Occipital lobe (tissue), 2 donors: Measurements from ENCODE around the gene HEMGN. TPM values are rescaled to one million over a fixed set of nuclear protein-coding genes. Genes with fewer than 3 reads are reported as not detected.
"Not testable (repeated sequence)": the region's sequence is repeated elsewhere in the genome, so short reads cannot be mapped to it uniquely, and the experiment has no call there.

Experiments used
- DNase-seq: peaks from one replicate; lab custom pipeline; 2025; lab: John Stamatoyannopoulos, UW
- total RNA-seq: library from RNA; depleted of rRNA; stranded (reverse); fragments of >200 nt; gene quantifications from one replicate; pipeline ENCODE4 v1.2.3, GENCODE V29; 2014

The HEMGN gene, protein sequence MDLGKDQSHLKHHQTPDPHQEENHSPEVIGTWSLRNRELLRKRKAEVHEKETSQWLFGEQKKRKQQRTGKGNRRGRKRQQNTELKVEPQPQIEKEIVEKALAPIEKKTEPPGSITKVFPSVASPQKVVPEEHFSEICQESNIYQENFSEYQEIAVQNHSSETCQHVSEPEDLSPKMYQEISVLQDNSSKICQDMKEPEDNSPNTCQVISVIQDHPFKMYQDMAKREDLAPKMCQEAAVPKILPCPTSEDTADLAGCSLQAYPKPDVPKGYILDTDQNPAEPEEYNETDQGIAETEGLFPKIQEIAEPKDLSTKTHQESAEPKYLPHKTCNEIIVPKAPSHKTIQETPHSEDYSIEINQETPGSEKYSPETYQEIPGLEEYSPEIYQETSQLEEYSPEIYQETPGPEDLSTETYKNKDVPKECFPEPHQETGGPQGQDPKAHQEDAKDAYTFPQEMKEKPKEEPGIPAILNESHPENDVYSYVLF
- total RNA-seq = 3.9 TPM

DNA sequence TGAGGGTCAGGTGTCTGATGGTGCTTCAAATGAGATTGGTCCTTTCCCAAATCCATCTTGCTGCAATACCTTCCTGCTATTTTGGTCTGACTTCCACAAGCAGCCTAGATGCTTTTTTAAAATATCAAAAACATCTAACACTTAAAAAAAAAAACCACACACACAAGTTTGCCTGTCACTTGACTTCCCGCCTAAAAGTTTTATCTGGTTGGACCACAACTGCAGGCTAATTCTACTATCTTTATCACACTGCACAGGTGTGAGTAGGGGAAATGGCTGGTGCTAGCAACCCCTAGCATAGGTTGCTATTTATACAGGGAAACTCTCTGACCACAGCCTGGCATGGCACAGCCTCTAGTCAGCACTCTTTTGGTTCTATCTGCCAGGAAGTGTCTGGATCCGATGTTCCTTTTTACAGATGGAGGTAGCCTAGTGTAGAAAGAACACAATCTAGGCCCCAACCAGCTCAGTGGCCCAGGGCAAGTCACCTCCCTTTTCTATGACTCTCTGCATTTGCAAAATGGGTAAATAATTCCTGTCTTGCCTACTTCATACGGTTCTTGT is at the start of gene HEMGN:
Gene HEMGN (minus strand): TSS at position 92 of the 564 bp plus-strand sequence. CDS start 36 bp downstream, at position 56.
- DNase-seq = no peak

DNA sequence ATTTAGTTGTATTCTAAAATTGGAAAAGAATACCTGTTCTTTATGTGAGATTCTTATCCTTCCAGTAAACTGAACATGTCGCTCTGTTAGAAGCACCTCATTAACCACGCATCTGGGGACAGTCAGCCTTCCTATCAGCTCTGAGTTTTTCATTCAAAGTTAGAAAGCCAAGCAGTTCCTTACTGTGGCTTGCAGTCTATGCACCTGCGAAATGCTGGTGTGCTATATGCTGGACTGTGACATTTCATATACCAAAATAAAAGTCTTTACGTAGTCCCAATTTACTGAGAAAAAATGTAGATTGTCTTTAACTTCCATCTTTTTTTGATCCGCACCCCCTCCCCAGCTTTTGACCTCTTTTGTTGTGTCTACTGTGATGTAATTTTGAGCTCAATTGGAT is 49.5 kb upstream of the HEMGN start:
- no peak for DNase-seq

DNA sequence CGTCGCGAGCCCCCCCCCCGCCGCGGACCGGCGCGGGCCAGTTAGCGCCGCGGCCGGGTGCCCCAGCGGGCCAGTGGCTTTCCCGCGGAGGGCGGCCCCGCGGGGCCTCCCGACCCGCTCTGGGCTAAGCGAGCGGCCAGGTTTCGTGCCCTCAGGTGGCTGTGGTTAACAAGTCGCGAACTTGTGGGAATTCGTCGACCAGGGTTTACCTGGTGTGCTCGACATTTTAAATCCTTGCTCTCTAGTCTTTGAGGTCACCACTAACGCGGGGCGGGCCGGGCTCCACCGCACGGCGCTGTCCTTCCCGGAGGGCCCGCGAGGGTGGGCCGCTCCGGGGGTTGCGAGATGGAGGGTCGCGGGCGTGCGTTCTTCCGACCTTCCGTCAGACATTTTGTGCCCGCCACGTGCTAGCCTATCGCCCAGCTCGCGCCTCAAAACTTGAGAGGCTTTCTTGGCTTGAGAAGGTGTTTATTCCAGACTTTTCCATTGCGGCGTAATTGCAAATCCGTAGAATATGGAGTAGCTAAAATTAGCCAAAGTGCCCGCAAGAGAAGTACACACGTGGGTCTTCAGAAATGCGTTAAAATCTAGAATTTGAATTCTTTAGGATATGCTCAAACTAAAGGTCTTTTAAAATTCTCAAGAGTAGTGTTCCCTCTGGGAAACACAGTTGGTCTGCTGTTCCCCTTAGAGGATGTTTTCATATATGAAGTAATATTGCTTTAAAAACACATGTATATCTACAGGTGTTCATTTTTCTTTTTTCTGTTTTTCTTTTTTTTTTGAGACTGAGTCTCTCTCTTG is 47.3 kb upstream of the HEMGN start:
- DNase-seq = no peak

DNA sequence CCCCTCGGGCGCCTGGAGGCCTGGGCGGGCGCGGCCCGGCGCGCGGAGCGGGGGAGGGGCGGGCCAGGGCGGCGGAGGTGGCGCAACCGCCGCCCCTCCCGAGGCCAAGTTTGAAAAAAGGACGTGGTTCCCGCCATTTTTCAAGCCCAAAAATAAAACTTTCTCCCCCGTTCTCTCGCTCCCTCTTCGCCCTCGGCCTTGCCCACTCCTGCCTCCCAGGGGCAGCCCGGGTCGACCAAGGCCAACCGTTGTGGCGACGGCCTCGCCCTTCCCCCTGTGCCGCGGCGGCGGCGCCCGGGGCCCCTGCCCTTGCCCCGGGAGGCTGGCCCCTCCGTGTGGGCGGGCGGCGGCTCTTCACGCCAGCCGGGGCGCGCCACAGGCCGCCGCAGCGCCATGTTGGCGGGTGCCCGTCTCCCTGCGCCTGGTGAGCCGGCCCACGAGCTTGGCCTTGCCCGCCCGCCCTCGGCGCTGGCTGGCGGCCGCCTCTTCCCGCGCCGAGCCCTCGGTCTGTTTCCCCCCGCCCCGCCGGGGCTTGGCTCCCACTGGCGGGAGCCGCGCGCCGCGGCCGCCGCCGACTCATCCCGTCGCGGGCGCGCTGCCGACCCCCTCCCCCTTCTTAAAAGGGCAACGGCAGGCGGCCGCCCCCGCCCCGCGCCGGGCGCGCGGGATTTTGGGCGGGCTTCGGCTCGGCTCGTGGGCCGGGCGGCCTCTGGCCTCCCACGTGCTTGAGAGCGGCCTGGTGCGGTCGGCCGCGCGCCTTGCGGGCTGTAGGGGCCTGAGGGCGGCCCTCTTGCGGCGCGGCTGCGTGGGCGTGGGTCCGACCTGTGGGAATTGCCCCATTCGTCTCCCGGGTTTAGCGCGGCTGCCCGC is 46.5 kb upstream of the HEMGN start:
- DNase-seq = peak; percentile 61

DNA sequence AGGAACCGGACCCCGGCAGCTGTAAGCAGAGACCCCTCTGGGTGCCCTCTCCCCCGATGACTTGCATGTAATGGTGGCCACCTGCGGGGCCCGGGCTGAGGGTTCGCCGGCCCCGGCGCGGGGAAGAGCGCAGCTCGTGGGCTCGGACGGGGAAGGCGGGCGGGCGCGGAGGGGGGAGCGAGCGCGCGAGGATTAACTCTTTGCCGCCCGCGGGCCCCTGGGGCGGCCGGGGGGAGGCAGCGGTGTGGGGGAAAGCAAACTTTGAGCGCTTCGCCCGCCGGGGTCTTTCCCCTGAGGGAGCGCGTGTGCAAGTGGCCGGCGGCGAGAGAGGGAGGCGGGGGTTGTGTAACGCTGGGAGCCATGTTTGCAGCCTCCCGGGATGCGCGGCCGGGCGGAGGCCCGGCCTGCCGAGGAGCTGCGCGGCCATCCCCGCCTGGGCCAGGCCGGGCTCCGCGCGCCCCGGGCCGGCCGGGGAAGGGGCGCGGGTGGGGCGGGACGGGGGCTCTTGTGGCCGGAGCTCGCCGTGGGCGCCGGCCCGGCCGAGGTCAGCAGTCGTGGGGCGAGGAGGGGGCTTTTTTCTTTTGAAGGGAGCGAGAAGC is 45.7 kb upstream of the HEMGN start:
- peak; percentile 68 for DNase-seq

DNA sequence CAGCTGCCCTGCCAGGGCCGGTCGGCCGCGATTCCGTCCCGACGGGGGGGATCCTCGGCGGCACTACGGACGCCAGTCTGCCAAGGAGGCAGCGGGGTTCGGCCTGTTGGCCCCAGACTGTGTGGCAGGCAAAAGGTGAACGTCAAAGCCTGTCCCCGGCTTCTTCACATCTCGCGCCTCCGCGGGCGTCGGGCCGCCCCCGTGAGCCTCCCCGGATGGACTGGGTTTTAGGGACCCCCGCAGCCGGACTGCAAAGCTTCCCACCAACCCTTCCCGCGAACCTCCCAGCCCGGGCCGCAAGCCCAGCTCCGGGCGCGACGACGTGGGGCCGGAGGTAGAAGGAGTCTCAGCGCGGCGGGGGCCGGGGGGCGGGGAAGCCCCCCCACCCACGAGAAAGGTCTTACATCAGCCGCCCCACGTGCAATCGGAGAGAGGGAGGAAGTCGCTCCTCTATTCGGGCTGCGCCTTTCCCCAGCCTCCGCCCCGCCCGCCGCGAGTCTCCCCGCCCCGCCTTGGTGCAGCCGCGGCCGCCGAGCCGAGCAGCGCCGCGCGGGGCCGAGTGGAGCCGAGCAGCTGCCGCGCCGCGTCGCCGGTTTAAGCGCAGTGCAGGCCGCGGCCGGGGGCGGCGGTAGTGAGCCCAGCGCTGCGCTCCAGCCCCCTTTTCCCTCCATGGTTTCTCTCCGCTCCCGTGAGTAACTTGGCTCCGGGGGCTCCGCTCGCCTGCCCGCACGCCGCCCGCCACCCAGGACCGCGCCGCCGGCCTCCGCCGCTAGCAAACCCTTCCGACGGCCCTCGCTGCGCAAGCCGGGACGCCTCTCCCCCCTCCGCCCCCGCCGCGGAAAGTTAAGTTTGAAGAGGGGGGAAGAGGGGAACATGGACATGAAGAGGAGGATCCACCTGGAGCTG is 45.0 kb upstream of the HEMGN start, which contains the start of gene ANP32B:
Gene ANP32B (plus strand): TSS at position 659 of the 906 bp plus-strand sequence. CDS start 215 bp downstream, at position 874.
- peak; percentile 86 for DNase-seq

DNA sequence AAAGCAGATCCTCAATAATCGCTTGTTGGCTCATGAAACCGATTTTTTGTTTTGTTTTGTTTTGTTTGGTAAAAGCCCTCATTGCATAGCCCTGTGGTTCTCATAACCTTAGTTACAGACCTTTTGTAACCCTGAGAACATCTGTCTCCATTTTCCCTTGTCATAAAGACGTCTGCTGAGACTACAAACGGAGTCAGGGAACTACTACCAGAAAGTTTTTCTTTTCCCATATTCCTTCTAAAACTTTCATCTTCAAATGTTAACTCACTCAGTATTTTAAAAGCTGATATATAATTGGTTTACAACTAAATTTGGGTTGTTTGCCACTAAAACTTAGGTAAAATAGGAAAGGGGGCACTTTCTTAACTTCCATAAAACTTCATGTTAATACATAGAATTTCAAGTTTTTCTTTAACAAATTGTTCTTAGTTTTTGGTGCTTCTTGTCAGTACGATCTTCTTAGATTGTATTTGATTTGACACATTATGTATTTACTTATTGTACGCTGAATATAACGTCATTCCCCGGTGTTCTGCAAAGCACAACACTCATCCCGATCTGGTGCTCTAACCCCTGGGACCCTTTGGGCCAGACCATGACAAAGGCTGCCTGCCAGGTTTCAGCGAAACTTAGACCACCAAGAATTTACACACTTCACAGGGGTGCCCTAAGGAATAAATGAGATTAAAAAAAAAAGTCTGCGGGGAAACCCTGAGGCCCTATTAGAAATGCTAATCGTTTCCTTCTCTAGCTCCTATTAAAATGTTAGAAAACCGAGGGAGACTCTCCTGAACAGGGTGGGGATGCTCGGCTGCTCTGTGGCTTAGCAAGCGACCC is 44.1 kb upstream of the HEMGN start:
- DNase-seq = no peak

DNA sequence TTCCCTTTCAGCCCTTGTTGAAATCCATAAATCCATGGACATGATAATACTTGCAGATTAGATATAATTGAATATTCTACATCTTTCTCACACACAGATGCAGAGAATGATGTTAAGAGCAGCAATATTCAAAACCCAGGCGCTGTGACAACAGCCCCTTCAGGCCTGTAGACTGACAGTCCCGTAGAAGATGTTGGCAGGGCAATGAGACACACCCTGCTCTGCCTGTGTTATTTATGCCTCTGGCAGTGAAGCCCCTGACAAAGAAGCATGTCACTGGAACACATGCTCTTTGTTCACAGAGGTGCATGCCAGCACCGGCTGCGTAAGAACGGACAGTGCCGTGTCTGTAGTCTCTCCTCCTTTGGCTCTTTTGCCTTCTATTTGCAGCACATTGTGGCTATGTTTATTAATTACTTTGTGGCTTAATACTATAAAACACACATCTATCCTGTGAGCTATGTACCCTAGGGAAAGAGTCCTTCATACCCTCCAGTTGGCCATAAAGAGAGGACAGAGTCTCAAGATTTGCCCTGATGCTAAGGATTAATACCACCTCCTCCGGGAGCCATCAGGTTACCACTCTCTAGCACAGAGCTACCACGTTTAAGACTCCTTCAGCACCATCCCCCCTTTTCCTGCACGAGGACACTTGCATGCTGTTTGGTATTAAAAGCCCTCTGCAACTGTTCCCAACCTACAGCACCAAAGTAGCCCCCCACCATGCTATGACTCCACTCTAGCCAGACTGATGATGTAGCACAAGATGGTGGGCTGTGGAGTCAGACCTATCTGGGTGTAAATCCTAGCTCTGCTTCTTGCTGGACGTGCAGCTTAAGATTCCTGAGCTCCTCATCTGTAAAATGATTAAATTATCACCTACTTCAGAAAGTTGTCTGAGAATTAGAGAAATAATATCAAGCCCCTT is 43.2 kb upstream of the HEMGN start:
- DNase-seq = peak; percentile 53

DNA sequence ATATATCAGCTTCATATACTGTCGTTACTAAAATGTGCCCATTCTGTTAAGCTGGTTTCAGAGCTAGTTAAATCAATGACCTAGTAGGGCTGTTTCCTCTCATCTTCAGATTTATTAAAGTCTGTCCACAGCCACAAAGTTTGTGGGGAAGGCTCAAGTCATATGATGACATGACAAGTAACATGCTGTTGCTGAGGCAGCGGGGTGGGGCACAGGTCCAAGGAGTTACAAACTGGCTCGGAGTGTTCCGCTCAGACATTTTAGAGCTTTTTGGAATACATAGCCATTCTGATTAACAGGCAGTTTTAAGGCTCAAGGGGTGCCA is 42.5 kb upstream of the HEMGN start:
- no peak for DNase-seq

DNA sequence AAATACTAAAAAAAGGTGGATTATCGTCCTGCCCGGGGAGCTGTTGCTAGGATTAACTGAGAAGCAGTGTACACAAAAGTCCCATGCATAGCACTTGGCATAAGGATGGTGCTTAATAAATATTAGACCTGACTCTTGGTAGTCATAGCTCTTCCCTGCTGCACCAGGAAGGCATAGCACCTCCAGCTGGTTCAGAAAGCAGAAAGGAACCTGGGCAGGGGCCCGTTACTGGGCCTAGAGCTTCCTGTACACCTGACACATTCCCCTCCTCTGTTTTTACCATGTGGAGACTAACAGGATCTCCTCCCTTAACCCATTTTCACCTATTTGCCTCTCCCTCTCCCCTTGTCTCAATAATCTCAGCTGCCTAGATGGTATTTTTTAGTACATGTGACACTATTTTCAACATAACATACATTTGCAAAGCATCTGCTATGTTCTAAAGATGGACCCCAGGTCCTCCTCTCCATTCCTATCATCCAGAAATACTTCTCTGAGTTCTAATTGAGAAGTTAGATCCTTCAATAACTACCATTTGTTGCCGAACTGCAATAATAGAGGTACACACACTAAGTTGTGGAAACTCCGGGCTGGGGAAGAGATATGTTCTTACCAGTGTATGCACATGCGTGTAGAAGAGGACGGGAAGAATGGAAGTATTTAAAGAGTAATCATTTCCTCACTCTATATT is 42.0 kb upstream of the HEMGN start:
- no peak for DNase-seq

DNA sequence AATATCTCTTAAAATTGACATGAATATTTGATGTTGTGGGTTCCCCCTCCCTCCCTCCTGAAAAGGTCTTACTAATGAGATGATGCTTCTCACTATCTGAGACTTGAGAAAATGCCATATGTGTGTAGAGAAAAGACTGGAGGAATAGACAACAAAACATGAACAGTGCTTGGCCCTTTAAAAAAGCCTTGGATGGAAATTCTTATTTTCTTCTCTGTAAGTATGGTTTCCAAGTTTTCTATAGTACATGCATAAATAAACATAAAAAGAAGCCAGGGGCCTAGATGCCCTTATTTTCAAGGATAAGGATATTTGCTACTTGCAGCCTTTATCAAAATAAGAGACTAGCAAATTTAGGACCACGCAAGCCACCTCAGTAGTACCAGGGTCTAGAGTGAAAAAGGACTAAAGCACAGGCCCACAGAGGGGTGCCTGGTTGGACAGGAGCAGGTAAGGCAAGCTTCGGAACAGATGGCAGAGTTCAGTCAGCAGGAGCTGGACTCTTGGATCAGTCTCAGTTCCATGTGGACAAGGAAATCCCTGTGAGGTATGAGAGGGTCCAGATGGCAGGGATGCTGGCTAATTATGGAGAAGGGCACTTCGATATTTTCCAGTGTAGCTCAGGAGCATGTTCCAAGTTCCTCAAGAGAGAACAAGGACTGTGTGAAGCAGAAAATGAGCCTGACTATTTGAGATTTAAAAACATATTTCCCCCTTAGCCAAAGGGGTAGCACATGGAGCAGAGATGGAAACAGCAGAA is 40.6 kb upstream of the HEMGN start:
- no peak for DNase-seq

DNA sequence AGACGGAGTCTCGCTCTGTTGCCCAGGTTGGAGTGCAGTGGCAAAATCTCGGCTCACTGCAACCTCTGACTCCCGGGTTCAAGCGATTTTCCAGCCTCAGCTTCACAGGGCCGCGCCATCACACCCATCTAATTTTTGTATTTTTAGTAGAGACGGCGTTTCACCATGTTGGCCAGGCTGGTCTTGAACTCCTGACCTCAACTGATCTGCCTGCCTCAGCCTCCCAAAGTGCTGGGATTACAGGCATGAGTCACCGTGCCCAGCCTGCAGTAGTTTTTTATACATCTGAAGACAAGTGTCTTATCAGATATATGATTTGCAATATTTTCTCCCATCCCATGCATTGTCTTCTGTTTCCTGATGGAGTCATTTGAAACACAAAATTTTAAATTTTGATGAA is 38.7 kb upstream of the HEMGN start:
- not testable (repeated sequence) for DNase-seq

DNA sequence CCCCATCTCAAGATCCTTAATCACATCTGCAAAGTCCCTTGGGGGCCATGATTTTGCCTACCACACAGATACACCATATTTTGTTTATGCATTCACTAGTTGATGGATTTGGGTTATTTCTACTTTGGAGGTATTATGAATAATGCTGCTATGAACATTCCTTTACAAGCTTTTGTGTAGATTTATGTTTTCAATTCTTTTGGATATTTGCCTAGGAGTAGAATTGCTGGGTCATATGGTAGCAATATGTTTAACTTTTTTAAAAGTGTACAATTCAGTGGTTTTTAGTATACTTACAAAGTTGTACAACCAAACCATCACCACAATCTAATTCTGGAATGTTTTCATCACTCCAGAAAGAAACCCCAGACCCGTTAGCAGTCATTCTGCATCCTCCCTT is 37.4 kb upstream of the HEMGN start:
- DNase-seq = no peak

DNA sequence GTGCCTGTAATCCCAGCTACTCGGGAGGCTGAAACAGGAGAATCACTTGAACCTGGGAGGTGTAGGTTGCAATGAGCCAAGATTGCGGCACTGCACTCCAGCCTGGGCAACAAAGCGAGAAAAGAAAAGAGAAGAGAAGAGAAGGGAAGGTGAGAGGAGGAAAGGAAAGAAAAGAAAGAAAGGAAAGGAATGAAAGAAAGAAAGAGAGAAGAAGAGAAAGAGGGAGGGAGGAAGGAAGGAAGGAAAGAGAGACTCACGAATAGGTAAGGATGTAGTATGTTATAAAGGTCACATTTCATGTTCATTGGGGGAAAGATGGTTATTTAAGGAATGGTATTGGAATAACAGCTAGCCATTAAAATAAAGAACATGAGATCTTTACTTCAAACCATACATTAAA is 34.8 kb upstream of the HEMGN start:
- DNase-seq = no peak

DNA sequence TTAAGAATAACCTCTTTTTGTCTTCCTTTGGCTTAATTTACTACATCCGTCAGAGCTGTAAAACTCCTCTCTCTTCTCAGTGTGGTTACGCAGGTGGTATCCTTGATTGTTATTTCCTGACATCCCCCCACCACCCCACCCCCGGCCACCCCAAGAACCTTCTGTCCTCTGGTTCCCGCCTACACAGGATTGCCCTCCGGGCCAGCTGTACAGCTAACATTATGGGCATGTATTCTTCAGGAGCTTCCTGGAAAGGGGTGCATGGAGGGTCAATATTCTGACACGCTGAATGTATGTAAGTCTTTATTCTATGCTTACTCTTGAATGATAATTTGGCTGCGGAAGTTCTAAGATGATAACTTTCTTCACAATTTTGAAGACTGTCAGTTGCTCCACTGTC is 32.2 kb upstream of the HEMGN start:
- no peak for DNase-seq

DNA sequence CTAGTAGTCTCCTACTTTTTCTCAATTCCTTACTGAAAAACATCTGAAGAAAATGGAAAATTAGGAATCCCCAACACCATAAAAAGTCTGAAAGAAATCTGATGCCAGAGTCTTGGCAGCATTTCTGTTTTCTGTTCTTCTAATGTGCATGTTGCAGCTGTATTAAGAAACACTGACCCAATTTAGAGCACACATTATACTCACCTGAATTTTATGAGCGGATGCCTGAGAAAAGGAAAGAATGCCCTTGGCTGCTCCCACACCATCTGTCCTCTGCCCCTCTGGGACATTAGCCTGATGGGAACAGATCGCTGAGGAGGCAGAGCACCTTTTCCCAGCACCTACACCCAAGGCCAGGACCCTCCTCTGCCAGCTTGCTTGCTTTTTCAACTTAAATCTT is 31.0 kb upstream of the HEMGN start:
- no peak for DNase-seq
